ENCODE data around the gene SIX5.

- TF ChIP-seq EP300 (IDR thresholded peaks at IDR 0.05) (no peak), CTCF (IDR thresholded peaks at IDR 0.05) (no peak), POLR2A (IDR thresholded peaks at IDR 0.05) (no peak)
Observed at GRCh38 chr19:45781214-45782161, 12.4 kb upstream of the SIX5 start.

Data from suprapubic skin (tissue), 3 donors.